Measurements from ENCODE around the gene GABPB1. TPM values are rescaled to one million over a fixed set of nuclear protein-coding genes. Genes with fewer than 3 reads are reported as not detected.

GABPB1 gene
- total RNA-seq, 1 donor from 2014 or later = 85.0 TPM

DNA sequence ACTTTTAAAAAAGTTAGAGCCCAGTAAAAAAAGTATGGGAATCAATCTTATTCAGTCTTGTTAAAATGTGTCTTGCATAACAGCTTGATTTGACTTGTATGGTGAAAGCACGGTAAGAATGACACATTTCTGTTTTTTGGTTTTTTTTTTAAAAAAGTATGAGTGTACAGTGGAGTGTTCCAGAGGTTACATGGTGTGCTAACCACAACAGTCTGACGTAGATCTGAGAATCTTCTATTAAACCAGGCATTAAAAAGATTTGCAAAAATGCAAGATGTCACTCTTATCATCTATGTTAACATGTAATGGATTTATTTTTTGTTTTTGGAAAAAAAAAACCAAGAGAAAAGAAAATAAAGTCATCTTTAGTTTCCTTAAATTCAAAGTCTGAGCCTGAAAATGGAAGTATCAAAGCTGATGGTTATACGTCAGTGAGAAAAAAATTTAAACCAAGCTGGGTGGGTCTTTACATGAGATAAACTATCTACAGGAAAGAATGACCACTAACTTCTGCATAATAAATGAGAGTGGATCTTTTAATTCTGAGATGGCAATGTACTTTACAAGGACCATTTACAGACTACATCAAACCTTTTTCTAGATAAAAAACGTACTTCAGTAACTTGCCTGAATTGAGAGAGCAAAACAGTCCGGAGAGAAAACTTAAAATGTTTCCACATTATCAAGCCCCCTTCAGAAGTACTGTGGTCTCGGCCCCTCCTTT lies 1.6 kb downstream of the GABPB1 start:
- FAIRE-seq (no peak), DNase-seq (ENCODE audit: low read depth) (peak; percentile 92)
- H3K4me3 ChIP-seq (ENCODE audit: low read depth, low read length) = peak overlapping the region; percentile 93
- TF ChIP-seq, protein P1, sequence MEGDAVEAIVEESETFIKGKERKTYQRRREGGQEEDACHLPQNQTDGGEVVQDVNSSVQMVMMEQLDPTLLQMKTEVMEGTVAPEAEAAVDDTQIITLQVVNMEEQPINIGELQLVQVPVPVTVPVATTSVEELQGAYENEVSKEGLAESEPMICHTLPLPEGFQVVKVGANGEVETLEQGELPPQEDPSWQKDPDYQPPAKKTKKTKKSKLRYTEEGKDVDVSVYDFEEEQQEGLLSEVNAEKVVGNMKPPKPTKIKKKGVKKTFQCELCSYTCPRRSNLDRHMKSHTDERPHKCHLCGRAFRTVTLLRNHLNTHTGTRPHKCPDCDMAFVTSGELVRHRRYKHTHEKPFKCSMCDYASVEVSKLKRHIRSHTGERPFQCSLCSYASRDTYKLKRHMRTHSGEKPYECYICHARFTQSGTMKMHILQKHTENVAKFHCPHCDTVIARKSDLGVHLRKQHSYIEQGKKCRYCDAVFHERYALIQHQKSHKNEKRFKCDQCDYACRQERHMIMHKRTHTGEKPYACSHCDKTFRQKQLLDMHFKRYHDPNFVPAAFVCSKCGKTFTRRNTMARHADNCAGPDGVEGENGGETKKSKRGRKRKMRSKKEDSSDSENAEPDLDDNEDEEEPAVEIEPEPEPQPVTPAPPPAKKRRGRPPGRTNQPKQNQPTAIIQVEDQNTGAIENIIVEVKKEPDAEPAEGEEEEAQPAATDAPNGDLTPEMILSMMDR (IDR thresholded peaks at IDR 0.05; ENCODE audit: insufficient read depth, low read length, severe bottlenecking) = no peak
- peaks cover 5% of the 10 kb centered on the region for H3K36me3 ChIP-seq (ENCODE audit: control insufficient read depth, insufficient read depth, low read length)
- H3K27me3 ChIP-seq (ENCODE audit: control insufficient read depth, insufficient read depth, low read length) = no peaks in the 10 kb centered on the region

DNA sequence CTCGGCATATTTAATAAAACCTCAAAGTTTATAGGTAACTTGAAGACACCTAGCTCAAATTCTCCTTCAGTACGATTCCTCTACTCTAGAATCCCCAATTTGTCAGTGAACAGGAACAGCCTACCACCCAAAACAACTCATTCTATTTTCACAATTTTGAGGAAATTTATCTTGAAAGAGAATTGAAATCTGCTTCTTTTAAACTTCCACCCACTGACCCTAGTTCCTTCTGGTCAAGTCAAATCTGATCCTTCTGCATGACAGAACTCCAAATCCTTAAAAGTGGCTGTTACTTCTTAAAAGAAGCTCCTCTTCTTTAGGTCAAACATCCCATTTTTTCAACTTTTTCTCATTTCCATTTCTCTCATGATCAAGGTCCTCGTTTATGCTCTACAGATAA lies 4.4 kb downstream of the GABPB1 start:
- no peaks in the 10 kb centered on the region for H3K36me3 ChIP-seq (ENCODE audit: control insufficient read depth, insufficient read depth, low read length)
- no peaks in the 10 kb centered on the region for H3K27me3 ChIP-seq (ENCODE audit: control insufficient read depth, insufficient read depth, low read length)
- no peak for FAIRE-seq
- no peak overlapping the region for H3K4me3 ChIP-seq (ENCODE audit: low read depth, low read length)
- no peak for DNase-seq (ENCODE audit: low read depth)
- TF ChIP-seq, protein P1 (IDR thresholded peaks at IDR 0.05; ENCODE audit: insufficient read depth, low read length, severe bottlenecking) = no peak

DNA sequence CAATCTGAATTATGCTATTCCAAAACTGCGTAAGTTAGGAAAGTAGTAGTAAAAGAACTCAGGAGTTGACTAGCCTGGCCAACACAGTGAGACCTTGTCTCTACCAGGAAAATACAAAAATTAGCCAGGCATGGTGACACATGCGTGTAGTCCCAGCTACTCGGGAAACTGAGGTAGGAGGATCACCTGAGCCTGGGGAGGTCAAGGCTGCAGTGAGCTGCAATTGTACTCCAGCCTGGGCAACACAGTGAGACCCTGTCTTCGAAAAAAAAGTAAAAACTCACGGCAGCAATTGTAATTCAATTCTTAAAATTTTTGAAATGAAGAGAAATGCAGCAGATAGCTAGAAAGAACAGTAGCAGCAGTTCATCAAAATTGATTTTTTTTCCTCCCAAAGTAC lies 9.7 kb downstream of the GABPB1 start:
- DNase-seq (ENCODE audit: low read depth) = no peak
- H3K4me3 ChIP-seq (ENCODE audit: low read depth, low read length) = no peak overlapping the region
- H3K36me3 ChIP-seq (ENCODE audit: control insufficient read depth, insufficient read depth, low read length) = no peaks in the 10 kb centered on the region
- FAIRE-seq = no peak
- H3K27me3 ChIP-seq (ENCODE audit: control insufficient read depth, insufficient read depth, low read length) = no peaks in the 10 kb centered on the region
- TF ChIP-seq, protein P1 (IDR thresholded peaks at IDR 0.05; ENCODE audit: insufficient read depth, low read length, severe bottlenecking) = no peak

DNA sequence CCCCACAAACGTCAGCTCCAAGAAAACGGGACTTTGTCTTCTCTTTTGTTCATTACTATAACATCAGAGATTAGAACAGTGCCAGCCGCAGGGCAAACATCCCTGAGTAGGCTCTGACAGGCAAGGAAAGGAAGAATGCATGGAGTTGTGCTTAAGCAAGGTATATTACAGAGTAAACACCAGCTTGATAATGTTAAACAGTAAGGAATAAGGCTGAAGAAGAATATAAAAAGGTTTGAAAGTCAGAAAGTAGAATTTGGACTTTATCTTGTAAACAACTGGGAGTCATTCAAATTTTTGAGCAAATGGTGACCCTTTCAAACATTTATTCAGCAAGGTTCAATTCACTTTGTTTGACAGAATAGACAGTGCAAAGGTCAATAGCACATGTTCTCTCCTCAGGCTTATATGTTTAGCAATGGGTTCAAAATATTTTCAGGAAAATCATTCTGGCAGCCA lies 11.0 kb downstream of the GABPB1 start:
- TF ChIP-seq, protein P1 (IDR thresholded peaks at IDR 0.05; ENCODE audit: insufficient read depth, low read length, severe bottlenecking) = no peak
- Histone ChIP-seq H3K27me3 (ENCODE audit: control insufficient read depth, insufficient read depth, low read length) (no peaks in the 10 kb centered on the region), H3K36me3 (ENCODE audit: control insufficient read depth, insufficient read depth, low read length) (no peaks in the 10 kb centered on the region), H3K4me3 (ENCODE audit: low read depth, low read length) (no peak overlapping the region)
- FAIRE-seq (no peak), DNase-seq (ENCODE audit: low read depth) (no peak)

DNA sequence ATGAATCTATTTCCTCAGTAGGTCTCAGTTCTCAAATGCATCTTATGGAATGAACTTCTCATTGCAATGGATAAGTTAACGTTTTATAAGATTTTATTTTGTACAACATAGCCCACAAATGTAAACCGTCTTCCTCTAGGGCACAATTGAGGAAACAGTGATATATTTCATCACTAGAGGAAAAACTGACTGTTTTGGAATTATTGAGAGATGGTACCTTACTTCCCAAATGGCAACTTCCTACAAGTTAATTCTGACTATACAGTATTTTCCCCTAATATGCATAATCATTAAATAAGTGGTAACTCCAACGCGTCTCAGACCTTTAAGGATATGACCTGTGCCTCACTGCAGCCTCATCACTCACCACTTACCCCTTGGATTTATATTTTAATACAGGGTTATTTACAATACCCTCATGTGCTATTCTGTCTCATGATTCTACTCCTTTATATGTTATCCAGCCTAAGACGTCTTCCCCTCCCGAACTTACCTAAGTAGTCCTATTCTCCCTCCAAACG lies 13.3 kb downstream of the GABPB1 start:
- no peak for DNase-seq (ENCODE audit: low read depth)
- Histone ChIP-seq H3K36me3 (ENCODE audit: control insufficient read depth, insufficient read depth, low read length) (no peaks in the 10 kb centered on the region), H3K4me3 (ENCODE audit: low read depth, low read length) (no peak overlapping the region), H3K27me3 (ENCODE audit: control insufficient read depth, insufficient read depth, low read length) (no peaks in the 10 kb centered on the region)
- FAIRE-seq = no peak
- TF ChIP-seq, protein P1 (IDR thresholded peaks at IDR 0.05; ENCODE audit: insufficient read depth, low read length, severe bottlenecking) = no peak
